ENCODE measurements around the gene ANK2. TPM values are rescaled to one million over a fixed set of nuclear protein-coding genes. Genes with fewer than 3 reads are reported as not detected.

Gene ANK2
- total and polyA plus RNA-seq, 7 experiments from 2014 or later, result 1.1 to 2.0 TPM; not detected in 5

- ChIA-PET POLR2A (no interaction called here), CTCF (no interaction called here)
- no peak overlapping the region for H3K27ac ChIP-seq (ENCODE audit: low read depth, low read length)
- no peak overlapping the region for H3K27ac Mint-ChIP-seq
- no peaks in the 10 kb centered on the region for H3K9me3 ChIP-seq (ENCODE audit: control insufficient read depth in 2 of 3, low read length in 3 of 3)
- no peak overlapping the region for H3K4me3 ChIP-seq (ENCODE audit: low read length)
- H3K27me3 Mint-ChIP-seq, result peaks cover 0 to 12% (median 4%) of the 10 kb centered on the region in 5 donors
- H3K4me1 ChIP-seq (ENCODE audit: control insufficient read depth in 2 of 2, insufficient read depth in 2 of 2, low read length in 2 of 2), result no peaks in the 10 kb centered on the region
- ATAC-seq (no peak), DNase-seq (no peak)
- H3K36me3 Mint-ChIP-seq, result no peaks in the 10 kb centered on the region
- peaks cover 0 to 11% (median 0%) of the 10 kb centered on the region in 11 donors for H3K9me3 Mint-ChIP-seq
- no peaks in the 10 kb centered on the region for H3K36me3 ChIP-seq (ENCODE audit: control insufficient read depth in 2 of 3, insufficient read depth in 3 of 3, low read length in 3 of 3)
- intact Hi-C loops (cut with micrococcal nuclease), result no loop called here
- H3K4me3 Mint-ChIP-seq, result no peak overlapping the region
- no peaks in the 10 kb centered on the region for H3K4me1 Mint-ChIP-seq
- no peaks in the 10 kb centered on the region for H3K27me3 ChIP-seq (ENCODE audit: control insufficient read depth in 2 of 2, insufficient read depth in 2 of 2, low read length in 2 of 2)
These were observed 21.8 kb downstream of the ANK2 start for GRCh38 chr4:113071274-113071673.

DNA sequence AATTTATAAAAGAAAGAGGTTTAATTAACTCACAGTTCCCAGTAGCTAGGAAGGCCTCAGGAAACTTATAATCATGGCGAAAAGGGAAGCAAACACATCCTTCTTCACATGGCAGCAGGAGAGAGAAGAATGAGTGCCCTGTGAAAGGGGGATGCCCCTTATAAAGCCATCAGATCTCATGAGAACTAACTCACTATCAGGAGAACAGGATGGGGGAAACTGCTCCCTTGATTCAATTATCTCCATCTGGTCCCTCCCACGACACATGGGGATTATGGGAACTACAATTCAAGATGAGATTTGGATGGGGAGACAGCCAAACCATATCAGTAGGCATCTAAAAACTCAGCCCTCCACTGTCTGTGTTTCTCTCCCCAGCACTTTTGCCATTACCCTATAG is 22.4 kb downstream of the ANK2 start:
- intact Hi-C loops (cut with micrococcal nuclease), result no loop called here
- no peak for ATAC-seq
- ChIA-PET CTCF (no interaction called here), POLR2A (no interaction called here)
- Histone ChIP-seq H3K27me3 (ENCODE audit: control insufficient read depth in 2 of 2, insufficient read depth in 2 of 2, low read length in 2 of 2) (no peaks in the 10 kb centered on the region), H3K4me3 (ENCODE audit: low read length) (no peak overlapping the region), H3K36me3 (ENCODE audit: control insufficient read depth in 2 of 3, insufficient read depth in 3 of 3, low read length in 3 of 3) (no peaks in the 10 kb centered on the region), H3K27ac (ENCODE audit: low read depth, low read length) (no peak overlapping the region), H3K4me1 (ENCODE audit: control insufficient read depth in 2 of 2, insufficient read depth in 2 of 2, low read length in 2 of 2) (no peaks in the 10 kb centered on the region), H3K9me3 (ENCODE audit: control insufficient read depth in 2 of 3, low read length in 3 of 3) (no peaks in the 10 kb centered on the region)
- Mint-ChIP-seq H3K4me1 (no peaks in the 10 kb centered on the region), H3K4me3 (no peak overlapping the region), H3K9me3 (peaks cover 0 to 10% (median 0%) of the 10 kb centered on the region in 11 donors), H3K27ac (no peak overlapping the region), H3K27me3 (peaks cover 0 to 11% (median 0%) of the 10 kb centered on the region in 5 donors), H3K36me3 (no peaks in the 10 kb centered on the region)
- no peak for DNase-seq

DNA sequence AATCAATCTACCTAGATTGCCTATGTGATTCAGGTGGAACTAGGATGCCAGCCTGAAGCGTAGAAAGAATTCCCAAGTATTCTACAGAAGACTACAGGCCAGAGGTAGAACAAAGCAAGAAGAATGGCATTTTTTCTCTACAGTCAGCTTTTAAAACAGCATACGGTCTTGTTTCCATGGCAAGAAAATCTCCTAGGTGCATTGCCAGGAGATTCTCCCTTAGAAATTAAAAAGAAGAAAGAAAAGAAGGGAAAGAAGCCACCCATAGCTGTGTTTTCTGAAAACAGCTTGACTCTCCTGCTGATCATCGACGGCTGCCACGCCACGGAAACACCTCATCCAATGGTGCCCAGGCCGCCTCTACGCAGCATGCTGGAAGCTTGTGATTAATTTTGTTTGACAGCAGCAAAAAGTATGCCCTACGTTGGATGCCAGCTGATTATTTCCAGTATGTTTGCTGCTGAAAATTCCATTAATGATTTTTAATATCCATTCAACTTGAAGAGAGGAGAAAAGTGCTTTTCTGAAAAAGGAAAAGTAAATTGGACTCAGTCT is 24.1 kb downstream of the ANK2 start:
- no peak overlapping the region for H3K27ac Mint-ChIP-seq
- Histone ChIP-seq H3K9me3 (ENCODE audit: control insufficient read depth in 2 of 3, low read length in 3 of 3) (no peaks in the 10 kb centered on the region), H3K27ac (ENCODE audit: low read depth, low read length) (no peak overlapping the region), H3K36me3 (ENCODE audit: control insufficient read depth in 2 of 3, insufficient read depth in 3 of 3, low read length in 3 of 3) (no peaks in the 10 kb centered on the region), H3K27me3 (ENCODE audit: control insufficient read depth in 2 of 2, insufficient read depth in 2 of 2, low read length in 2 of 2) (no peaks in the 10 kb centered on the region), H3K4me3 (ENCODE audit: low read length) (no peak overlapping the region), H3K4me1 (ENCODE audit: control insufficient read depth in 2 of 2, insufficient read depth in 2 of 2, low read length in 2 of 2) (no peaks in the 10 kb centered on the region)
- H3K27me3 Mint-ChIP-seq, result peaks cover 0 to 11% (median 0%) of the 10 kb centered on the region in 5 donors
- ChIA-PET CTCF (interaction anchor here (0.6 kb wide), 1 partner anchor 152 kb away, joined by 3 read pairs; no protein-coding TSS in a partner anchor), POLR2A (no interaction called here)
- H3K4me1 Mint-ChIP-seq, result no peaks in the 10 kb centered on the region
- DNase-seq (no peak), ATAC-seq (no peak)
- peaks cover 0 to 4% (median 0%) of the 10 kb centered on the region in 11 donors for H3K9me3 Mint-ChIP-seq
- intact Hi-C loops (cut with micrococcal nuclease), result no loop called here
- no peaks in the 10 kb centered on the region for H3K36me3 Mint-ChIP-seq
- H3K4me3 Mint-ChIP-seq, result no peak overlapping the region

DNA sequence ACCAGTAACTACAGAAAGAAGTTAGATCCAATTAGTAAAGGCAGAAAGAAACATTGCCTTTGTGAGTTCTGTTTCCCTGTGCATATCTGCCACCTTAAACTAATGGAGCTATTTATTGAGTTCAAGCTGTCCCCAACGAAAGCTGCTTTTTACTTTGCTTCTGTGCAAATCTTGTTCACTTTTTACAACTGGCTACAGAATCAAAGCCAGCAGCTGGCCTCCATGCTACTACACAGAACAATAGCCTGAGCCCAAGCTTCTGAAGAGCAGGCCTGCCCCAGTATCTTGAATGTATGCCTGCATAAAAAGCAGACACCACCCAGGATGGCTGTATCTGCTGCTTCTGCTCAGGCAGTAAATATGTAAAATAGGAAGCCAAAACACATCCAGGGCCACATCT is 28.1 kb downstream of the ANK2 start:
- H3K27me3 Mint-ChIP-seq, result peaks cover 0 to 14% (median 0%) of the 10 kb centered on the region in 5 donors
- intact Hi-C loops (cut with micrococcal nuclease), result no loop called here
- no peaks in the 10 kb centered on the region for H3K36me3 Mint-ChIP-seq
- DNase-seq (no peak), ATAC-seq (no peak)
- POLR2A ChIA-PET, result no interaction called here
- no peak overlapping the region for H3K27ac Mint-ChIP-seq
- no peaks in the 10 kb centered on the region for H3K36me3 ChIP-seq (ENCODE audit: control insufficient read depth in 2 of 3, insufficient read depth in 3 of 3, low read length in 3 of 3)
- H3K4me1 ChIP-seq (ENCODE audit: control insufficient read depth in 2 of 2, insufficient read depth in 2 of 2, low read length in 2 of 2), result no peaks in the 10 kb centered on the region
- H3K9me3 ChIP-seq (ENCODE audit: control insufficient read depth in 2 of 3, low read length in 3 of 3), result no peaks in the 10 kb centered on the region
- H3K27me3 ChIP-seq (ENCODE audit: control insufficient read depth in 2 of 2, insufficient read depth in 2 of 2, low read length in 2 of 2), result no peaks in the 10 kb centered on the region
- H3K4me1 Mint-ChIP-seq, result no peaks in the 10 kb centered on the region
- no peak overlapping the region for H3K4me3 ChIP-seq (ENCODE audit: low read length)
- CTCF ChIA-PET, result no interaction called here
- no peak overlapping the region for H3K27ac ChIP-seq (ENCODE audit: low read depth, low read length)
- H3K4me3 Mint-ChIP-seq, result no peak overlapping the region
- H3K9me3 Mint-ChIP-seq, result no peaks in the 10 kb centered on the region

GRCh38 chr4:113078066-113078465 is 28.6 kb downstream of the ANK2 start:
- Mint-ChIP-seq H3K36me3 (no peaks in the 10 kb centered on the region), H3K4me3 (no peak overlapping the region), H3K27me3 (peaks cover 0 to 14% (median 0%) of the 10 kb centered on the region in 5 donors), H3K9me3 (no peaks in the 10 kb centered on the region), H3K27ac (no peak overlapping the region), H3K4me1 (no peaks in the 10 kb centered on the region)
- Histone ChIP-seq H3K4me3 (ENCODE audit: low read length) (no peak overlapping the region), H3K27ac (ENCODE audit: low read depth, low read length) (no peak overlapping the region), H3K36me3 (ENCODE audit: control insufficient read depth in 2 of 3, insufficient read depth in 3 of 3, low read length in 3 of 3) (no peaks in the 10 kb centered on the region), H3K27me3 (ENCODE audit: control insufficient read depth in 2 of 2, insufficient read depth in 2 of 2, low read length in 2 of 2) (no peaks in the 10 kb centered on the region), H3K4me1 (ENCODE audit: control insufficient read depth in 2 of 2, insufficient read depth in 2 of 2, low read length in 2 of 2) (no peaks in the 10 kb centered on the region), H3K9me3 (ENCODE audit: control insufficient read depth in 2 of 3, low read length in 3 of 3) (no peaks in the 10 kb centered on the region)
- intact Hi-C loops (cut with micrococcal nuclease), result no loop called here
- CTCF ChIA-PET, result no interaction called here
- DNase-seq, result no peak
- ATAC-seq, result no peak
- POLR2A ChIA-PET, result no interaction called here

DNA sequence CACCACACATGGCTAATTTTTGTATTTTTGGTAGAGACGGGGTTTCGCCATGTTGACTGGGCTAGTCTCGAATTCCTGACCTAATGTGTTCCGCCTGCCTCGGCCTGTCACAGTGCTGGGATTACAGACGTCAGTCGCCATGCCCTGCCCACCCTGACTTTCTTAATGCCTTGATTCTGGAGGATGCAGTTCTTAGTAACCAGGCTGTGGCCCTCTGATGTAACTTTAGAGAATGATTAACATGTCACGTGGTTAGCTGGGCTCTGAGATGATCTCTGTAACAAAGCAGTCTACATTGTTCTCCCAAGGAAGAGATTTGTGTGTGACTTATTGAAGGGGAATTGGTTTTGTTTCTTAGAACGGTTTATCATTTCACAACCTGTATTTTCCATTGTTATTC is 30.6 kb downstream of the ANK2 start:
- CTCF ChIA-PET, result no interaction called here

GRCh38 chr4:113080624-113081023 is 31.2 kb downstream of the ANK2 start:
- no peak for DNase-seq

More for the DNA sequence above, 30.6 kb downstream of the ANK2 start:
- no peak for ATAC-seq
- Mint-ChIP-seq H3K36me3 (no peaks in the 10 kb centered on the region), H3K4me1 (no peaks in the 10 kb centered on the region), H3K27ac (no peak overlapping the region), H3K9me3 (no peaks in the 10 kb centered on the region), H3K4me3 (no peak overlapping the region), H3K27me3 (peaks cover 0 to 12% (median 0%) of the 10 kb centered on the region in 5 donors)
- no peak overlapping the region for H3K27ac ChIP-seq (ENCODE audit: low read depth, low read length)
- H3K9me3 ChIP-seq (ENCODE audit: control insufficient read depth in 2 of 3, low read length in 3 of 3), result no peaks in the 10 kb centered on the region
- H3K4me1 ChIP-seq (ENCODE audit: control insufficient read depth in 2 of 2, insufficient read depth in 2 of 2, low read length in 2 of 2), result no peaks in the 10 kb centered on the region
- H3K27me3 ChIP-seq (ENCODE audit: control insufficient read depth in 2 of 2, insufficient read depth in 2 of 2, low read length in 2 of 2), result no peaks in the 10 kb centered on the region
- no peak for DNase-seq
- H3K36me3 ChIP-seq (ENCODE audit: control insufficient read depth in 2 of 3, insufficient read depth in 3 of 3, low read length in 3 of 3), result no peaks in the 10 kb centered on the region
- POLR2A ChIA-PET, result no interaction called here
- H3K4me3 ChIP-seq (ENCODE audit: low read length), result no peak overlapping the region
- intact Hi-C loops (cut with micrococcal nuclease), result no loop called here

More at GRCh38 chr4:113080624-113081023, 31.2 kb downstream of the ANK2 start:
- H3K27me3 Mint-ChIP-seq, result peaks cover 0 to 12% (median 0%) of the 10 kb centered on the region in 5 donors
- H3K4me3 Mint-ChIP-seq, result no peak overlapping the region
- Histone ChIP-seq H3K4me3 (ENCODE audit: low read length) (no peak overlapping the region), H3K4me1 (ENCODE audit: control insufficient read depth in 2 of 2, insufficient read depth in 2 of 2, low read length in 2 of 2) (no peaks in the 10 kb centered on the region), H3K27ac (ENCODE audit: low read depth, low read length) (no peak overlapping the region), H3K9me3 (ENCODE audit: control insufficient read depth in 2 of 3, low read length in 3 of 3) (no peaks in the 10 kb centered on the region), H3K36me3 (ENCODE audit: control insufficient read depth in 2 of 3, insufficient read depth in 3 of 3, low read length in 3 of 3) (no peaks in the 10 kb centered on the region), H3K27me3 (ENCODE audit: control insufficient read depth in 2 of 2, insufficient read depth in 2 of 2, low read length in 2 of 2) (no peaks in the 10 kb centered on the region)
- H3K9me3 Mint-ChIP-seq, result no peaks in the 10 kb centered on the region
- ChIA-PET CTCF (no interaction called here), POLR2A (no interaction called here)
- no peak overlapping the region for H3K27ac Mint-ChIP-seq
- intact Hi-C loops (cut with micrococcal nuclease), result no loop called here
- no peaks in the 10 kb centered on the region for H3K4me1 Mint-ChIP-seq
- H3K36me3 Mint-ChIP-seq, result no peaks in the 10 kb centered on the region
- ATAC-seq, result no peak

All from naive thymus-derived CD4-positive, alpha-beta T cell (primary cell).